Activated T-helper 2 cell treated with anti-CD3 and anti-CD28 coated beads, Interferon-gamma antibody, Interleukin-2, Interleukin-4, amounts not matched to agents 10 μg/mL and 5 μg/mL and 100 μg/mL, durations not matched to agents 14 hours and 24 hours and 36 hours (primary cell): ENCODE data around the gene CDPF1. TPM values are rescaled to one million over a fixed set of nuclear protein-coding genes. Genes with fewer than 3 reads are reported as not detected.
A peak's percentile ranks its signal among the peaks of the same experiment; 100 is the strongest.

Source experiments
- DNase-seq: peaks from one replicate; pipeline ENCODE4 v3.0.0; 2021; ENCODE audit warnings: low spot score
- H3K27ac Mint-ChIP-seq: one replicate; pipeline ENCODE4 v1.8.0; 2021; ENCODE audit warnings: mixed read lengths
- H3K27me3 Mint-ChIP-seq: one replicate; pipeline ENCODE4 v1.8.0; 2021; ENCODE audit warnings: low read depth, mixed read lengths
- H3K36me3 Mint-ChIP-seq: one replicate; pipeline ENCODE4 v1.8.0; 2021; ENCODE audit warnings: low read depth, mixed read lengths
- H3K4me1 Mint-ChIP-seq: one replicate; pipeline ENCODE4 v1.8.0; 2021; ENCODE audit warnings: low read depth, mixed read lengths
- H3K4me3 Mint-ChIP-seq: one replicate; pipeline ENCODE4 v1.8.0; 2021; ENCODE audit warnings: low read depth, mild to moderate bottlenecking, moderate library complexity, mixed read lengths
- H3K9me3 Mint-ChIP-seq: one replicate; pipeline ENCODE4 v1.8.0; 2021; ENCODE audit warnings: mixed read lengths
- intact Hi-C: fragments of 100-400 bp; cut with micrococcal nuclease; formaldehyde crosslinking; loops from one replicate; pipeline ENCODE4 v1.15.1; 2023
- total RNA-seq: library from RNA; stranded (reverse); gene quantifications from 2 replicates; pipeline ENCODE4 v1.2.3, GENCODE V29; 2022

Gene CDPF1
- total RNA-seq, 1 donor from 2014 or later, result 7.7 TPM

DNA sequence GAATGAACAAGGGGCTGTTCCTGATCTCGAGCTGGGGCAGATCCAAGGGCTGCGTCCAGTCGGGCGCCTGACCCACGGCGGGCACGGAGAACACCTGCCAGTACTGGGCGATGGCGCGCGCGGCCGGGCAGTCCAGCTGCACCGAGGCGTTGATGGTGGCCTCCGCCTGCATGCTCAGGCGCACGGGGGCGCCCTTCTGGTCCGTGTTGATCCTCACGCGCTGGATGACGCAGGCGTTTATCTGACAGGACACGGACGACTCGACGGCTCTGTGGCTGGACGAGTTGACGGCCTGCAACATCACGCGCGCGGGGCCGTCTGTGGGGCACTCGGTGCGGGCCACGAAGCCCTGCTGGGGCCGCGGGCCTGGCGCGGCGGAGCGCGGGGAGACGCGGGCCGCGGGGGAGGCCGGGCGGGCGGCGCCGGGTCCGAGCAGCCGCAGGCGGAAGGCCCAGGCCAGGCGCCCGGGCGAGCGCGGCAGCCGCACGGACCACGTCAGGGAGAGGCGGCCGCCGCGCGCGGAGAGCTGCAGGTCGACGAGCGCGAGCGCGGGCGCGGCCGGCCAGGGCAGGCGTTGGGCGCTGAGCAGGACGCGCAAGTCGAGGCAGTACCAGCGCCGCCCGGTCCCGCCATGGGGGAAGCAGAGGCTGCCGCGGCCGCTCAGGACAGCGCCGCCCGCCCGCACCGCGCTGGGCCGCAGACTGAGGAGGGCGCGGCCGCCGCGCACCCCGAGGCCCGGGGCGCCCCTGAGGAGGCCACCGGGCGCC, 12.5 kb upstream of the CDPF1 start:
- Mint-ChIP-seq H3K4me1 (peaks cover 7% of the 10 kb centered on the region), H3K4me3 (no peak overlapping the region), H3K36me3 (peaks cover 26% of the 10 kb centered on the region), H3K9me3 (peaks cover 21% of the 10 kb centered on the region), H3K27ac (no peak overlapping the region), H3K27me3 (peaks cover 79% of the 10 kb centered on the region)
- no peak for DNase-seq
- intact Hi-C loops, result no loop called here

GRCh38 chr22:46260038-46260437, 9.9 kb upstream of the CDPF1 start:
- no peak for DNase-seq
- Mint-ChIP-seq H3K4me3 (no peak overlapping the region), H3K27ac (no peak overlapping the region)

GRCh38 chr22:46259374-46259773, 9.3 kb upstream of the CDPF1 start:
- Mint-ChIP-seq H3K9me3 (peaks cover 10% of the 10 kb centered on the region), H3K4me1 (peaks cover 9% of the 10 kb centered on the region), H3K27ac (no peak overlapping the region), H3K36me3 (peaks cover 15% of the 10 kb centered on the region), H3K4me3 (no peak overlapping the region), H3K27me3 (peaks cover 74% of the 10 kb centered on the region)
- intact Hi-C loops, result no loop called here
- DNase-seq, result no peak

More at GRCh38 chr22:46260038-46260437, 9.9 kb upstream of the CDPF1 start:
- H3K4me1 Mint-ChIP-seq, result peaks cover 5% of the 10 kb centered on the region
- peaks cover 14% of the 10 kb centered on the region for H3K36me3 Mint-ChIP-seq
- peaks cover 76% of the 10 kb centered on the region for H3K27me3 Mint-ChIP-seq
- H3K9me3 Mint-ChIP-seq, result peaks cover 12% of the 10 kb centered on the region
- intact Hi-C loops, result no loop called here

DNA sequence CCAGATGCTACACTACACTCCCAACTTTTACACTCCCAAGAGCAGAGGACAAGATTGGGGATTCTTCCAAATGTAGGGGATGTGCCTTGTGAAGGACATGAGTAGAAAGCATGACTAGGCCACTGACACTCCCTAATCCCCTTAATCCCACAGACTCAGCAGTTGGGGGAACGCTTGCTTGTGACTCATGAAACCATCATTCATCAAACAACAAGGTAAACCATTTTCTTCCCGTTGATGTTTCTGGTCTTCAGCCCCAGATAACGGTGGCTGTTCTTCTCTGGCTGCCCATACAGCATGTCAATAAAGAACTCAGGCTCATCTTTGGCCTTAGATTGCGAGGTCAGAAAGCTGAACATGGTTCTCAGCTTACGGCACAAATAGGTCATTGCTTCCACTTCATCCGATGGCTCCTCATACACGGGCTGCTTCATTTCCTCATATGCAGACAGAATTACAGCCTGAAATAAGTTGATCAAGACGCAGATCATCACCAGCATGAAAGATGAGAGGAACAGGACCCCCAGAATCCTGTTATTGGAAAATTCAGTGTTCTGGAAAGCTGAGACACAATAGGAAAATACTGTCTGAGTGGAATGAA, 6.4 kb upstream of the CDPF1 start:
- no peak overlapping the region for H3K4me3 Mint-ChIP-seq
- H3K4me1 Mint-ChIP-seq, result peaks cover 24% of the 10 kb centered on the region
- H3K36me3 Mint-ChIP-seq, result peaks cover 5% of the 10 kb centered on the region
- peaks cover 51% of the 10 kb centered on the region for H3K27me3 Mint-ChIP-seq
- H3K27ac Mint-ChIP-seq, result no peak overlapping the region
- intact Hi-C loops, result no loop called here
- no peaks in the 10 kb centered on the region for H3K9me3 Mint-ChIP-seq
- DNase-seq, result no peak

DNA sequence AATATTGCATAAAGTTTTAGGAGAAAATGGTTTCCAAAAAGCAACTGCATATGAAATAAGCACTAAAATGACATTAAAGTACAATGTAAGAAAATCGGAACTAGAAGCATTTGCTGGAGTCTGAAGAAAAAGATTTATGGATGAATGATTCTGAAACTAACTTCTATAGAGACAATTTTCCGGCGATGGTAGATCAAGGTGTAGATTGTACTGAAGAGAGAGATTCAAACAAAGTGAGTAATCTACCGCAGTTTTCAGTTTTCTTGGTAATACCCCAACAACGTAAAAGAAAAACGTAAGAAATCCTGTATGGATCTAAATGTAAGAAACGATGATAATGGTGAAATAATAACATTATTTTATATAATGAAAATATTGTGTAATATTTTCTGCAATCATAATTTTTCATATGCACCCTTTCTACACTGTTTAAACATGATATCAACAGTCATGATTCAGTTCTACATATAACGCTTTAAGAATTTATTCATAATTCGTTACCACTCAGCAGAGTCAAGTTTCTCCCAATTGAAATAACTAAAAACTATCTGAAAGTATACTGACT, 1.8 kb upstream of the CDPF1 start:
- H3K36me3 Mint-ChIP-seq, result peaks cover 5% of the 10 kb centered on the region
- intact Hi-C loops, result loop anchor here (2.0 to 5.0 kb wide), 2 partner anchors 45 to 100 kb away; partner anchors contain the start of genes GTSE1 and PPARA
- H3K9me3 Mint-ChIP-seq, result no peaks in the 10 kb centered on the region
- peak overlapping the region; percentile 84 for H3K27ac Mint-ChIP-seq
- H3K4me3 Mint-ChIP-seq, result peak overlapping the region; percentile 79
- no peak for DNase-seq
- peaks cover 34% of the 10 kb centered on the region for H3K4me1 Mint-ChIP-seq
- H3K27me3 Mint-ChIP-seq, result peaks cover 7% of the 10 kb centered on the region

- peaks cover 1% of the 10 kb centered on the region for H3K27me3 Mint-ChIP-seq
- peak overlapping the region; percentile 84 for H3K27ac Mint-ChIP-seq
- DNase-seq, result no peak
- peak overlapping the region; percentile 79 for H3K4me3 Mint-ChIP-seq
- H3K9me3 Mint-ChIP-seq, result no peaks in the 10 kb centered on the region
- peaks cover 32% of the 10 kb centered on the region for H3K4me1 Mint-ChIP-seq
- H3K36me3 Mint-ChIP-seq, result peaks cover 5% of the 10 kb centered on the region
- intact Hi-C loops, result loop anchor here (2.0 to 5.0 kb wide), 2 partner anchors 46 to 99 kb away; partner anchors contain the start of genes GTSE1 and PPARA
Observed at GRCh38 chr22:46251266-46251665, 1.2 kb upstream of the CDPF1 start.

- DNase-seq, result no peak
Observed at GRCh38 chr22:46250783-46251125, 661 bp upstream of the CDPF1 start.

GRCh38 chr22:46247443-46247975, 2.6 kb downstream of the CDPF1 start:
- no peak for DNase-seq
- Mint-ChIP-seq H3K4me1 (peaks cover 18% of the 10 kb centered on the region), H3K27ac (no peak overlapping the region), H3K4me3 (no peak overlapping the region), H3K9me3 (no peaks in the 10 kb centered on the region), H3K27me3 (no peaks in the 10 kb centered on the region), H3K36me3 (peaks cover 18% of the 10 kb centered on the region)
- intact Hi-C loops, result no loop called here

More at GRCh38 chr22:46250783-46251125, 661 bp upstream of the CDPF1 start:
- Mint-ChIP-seq H3K27ac (peak overlapping the region; percentile 84), H3K4me3 (peak overlapping the region; percentile 79), H3K4me1 (peaks cover 30% of the 10 kb centered on the region), H3K36me3 (peaks cover 7% of the 10 kb centered on the region), H3K27me3 (no peaks in the 10 kb centered on the region), H3K9me3 (no peaks in the 10 kb centered on the region)
- intact Hi-C loops, result loop anchor here (1.0 to 5.0 kb wide), 3 partner anchors 46 to 237 kb away; partner anchors contain the start of genes GTSE1 and PPARA

DNA sequence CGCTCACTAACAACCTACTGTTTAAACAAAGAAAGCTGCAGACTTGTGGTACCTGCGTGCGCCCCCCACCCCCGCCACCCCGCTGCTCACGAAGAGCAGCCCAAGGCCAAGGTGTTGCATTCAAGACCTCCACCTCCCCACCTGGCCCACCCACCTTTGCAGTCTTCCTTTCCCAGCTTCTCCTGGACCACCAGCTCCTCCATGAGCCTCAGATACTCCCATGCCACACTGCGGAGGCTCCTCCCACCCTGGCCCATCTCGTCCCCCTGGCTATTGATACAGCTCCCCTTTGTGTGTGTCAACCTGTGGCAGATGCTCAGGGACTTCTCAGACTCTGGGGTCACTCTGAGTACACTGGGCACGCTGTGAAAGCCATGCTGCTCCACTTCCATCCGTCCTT, 3.9 kb downstream of the CDPF1 start:
- intact Hi-C loops, result no loop called here
- H3K4me1 Mint-ChIP-seq, result peaks cover 7% of the 10 kb centered on the region

DNA sequence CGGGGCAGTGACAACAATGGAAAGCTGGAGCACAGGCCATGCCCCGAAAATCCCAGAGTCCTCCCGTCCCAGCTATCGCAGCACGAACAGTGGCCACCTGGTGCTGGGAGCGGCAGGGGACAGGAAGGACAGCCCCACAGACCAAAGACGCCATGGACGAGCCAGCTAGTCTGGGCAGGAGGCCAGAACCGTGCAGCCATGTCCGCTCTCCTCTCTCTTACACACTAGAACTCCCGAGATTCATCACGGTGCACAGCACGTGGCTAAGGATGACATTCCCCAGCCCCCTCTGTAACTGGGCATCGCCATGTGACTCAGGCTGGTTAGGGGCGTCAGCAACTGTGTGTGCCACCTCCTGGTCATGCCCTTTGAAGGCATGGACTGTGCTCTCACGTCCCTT, 4.6 kb downstream of the CDPF1 start:
- no peaks in the 10 kb centered on the region for H3K27me3 Mint-ChIP-seq
- H3K36me3 Mint-ChIP-seq, result peaks cover 18% of the 10 kb centered on the region
- intact Hi-C loops, result no loop called here
- H3K9me3 Mint-ChIP-seq, result no peaks in the 10 kb centered on the region
- no peak for DNase-seq
- H3K4me3 Mint-ChIP-seq, result no peak overlapping the region
- H3K27ac Mint-ChIP-seq, result no peak overlapping the region
- H3K4me1 Mint-ChIP-seq, result peaks cover 7% of the 10 kb centered on the region

More for the DNA sequence above, 3.9 kb downstream of the CDPF1 start:
- no peak overlapping the region for H3K27ac Mint-ChIP-seq
- DNase-seq, result no peak
- H3K4me3 Mint-ChIP-seq, result no peak overlapping the region
- H3K27me3 Mint-ChIP-seq, result no peaks in the 10 kb centered on the region
- H3K9me3 Mint-ChIP-seq, result no peaks in the 10 kb centered on the region
- H3K36me3 Mint-ChIP-seq, result peaks cover 18% of the 10 kb centered on the region

GRCh38 chr22:46244771-46245170, 5.3 kb downstream of the CDPF1 start:
- Mint-ChIP-seq H3K4me3 (no peak overlapping the region), H3K27ac (no peak overlapping the region), H3K9me3 (no peaks in the 10 kb centered on the region), H3K4me1 (peaks cover 14% of the 10 kb centered on the region), H3K27me3 (no peaks in the 10 kb centered on the region), H3K36me3 (peaks cover 18% of the 10 kb centered on the region)
- no peak for DNase-seq
- intact Hi-C loops, result no loop called here

- Mint-ChIP-seq H3K4me3 (no peak overlapping the region), H3K4me1 (peaks cover 15% of the 10 kb centered on the region), H3K27ac (no peak overlapping the region), H3K36me3 (peaks cover 28% of the 10 kb centered on the region), H3K27me3 (no peaks in the 10 kb centered on the region), H3K9me3 (no peaks in the 10 kb centered on the region)
- intact Hi-C loops, result no loop called here
- no peak for DNase-seq
Observed at GRCh38 chr22:46242076-46242475, 8.0 kb downstream of the CDPF1 start.
